Measurements from ENCODE around the gene MSI1. TPM values are rescaled to one million over a fixed set of nuclear protein-coding genes. Genes with fewer than 3 reads are reported as not detected.

MSI1 gene
- not detected in 2 replicates for total RNA-seq

DNA sequence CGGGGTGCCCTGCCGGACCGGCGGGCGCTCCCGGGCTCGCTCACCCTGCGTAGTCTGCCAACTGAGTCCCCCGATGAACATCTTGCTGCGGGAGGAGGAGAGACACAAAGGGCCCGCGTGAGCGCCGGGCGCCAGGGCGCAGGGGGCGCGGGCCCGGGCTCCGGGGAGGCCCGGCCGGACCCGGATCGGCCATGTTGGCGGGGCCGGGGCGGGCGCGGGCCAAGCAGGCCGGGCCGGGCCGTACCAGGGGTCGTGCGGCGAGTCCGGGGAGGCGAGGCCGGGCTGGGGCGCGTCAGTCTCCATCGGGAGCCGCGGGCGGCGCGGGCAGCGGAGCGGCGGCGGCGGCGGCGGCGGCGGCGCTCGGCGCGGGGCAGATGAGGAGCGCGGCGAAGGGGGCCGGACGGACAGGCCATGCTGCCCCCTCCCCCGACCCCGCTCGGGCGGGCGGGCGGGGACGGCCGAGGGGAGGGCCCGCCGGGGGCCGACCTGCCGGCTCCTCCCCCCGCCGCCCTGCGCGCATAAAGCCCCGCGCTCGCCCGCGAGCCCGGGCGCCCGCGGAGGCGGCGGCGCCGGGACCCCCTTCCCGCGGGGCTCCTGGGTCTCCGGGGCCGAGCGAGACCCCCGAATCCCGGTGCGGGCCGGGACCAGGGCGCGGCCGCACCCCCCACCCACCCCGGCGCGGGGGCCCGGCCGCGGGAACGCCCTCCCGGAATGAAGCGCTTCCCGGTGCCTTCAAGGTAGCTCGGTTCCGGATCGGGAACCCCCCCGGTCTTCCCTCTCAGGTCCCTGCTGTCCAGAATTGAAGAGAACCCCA lies at the start of gene MSI1:
TSS of gene MSI1 (minus strand) at position 376 of the 814 bp plus-strand sequence. CDS start at position 303, 73 bp downstream.

DNA sequence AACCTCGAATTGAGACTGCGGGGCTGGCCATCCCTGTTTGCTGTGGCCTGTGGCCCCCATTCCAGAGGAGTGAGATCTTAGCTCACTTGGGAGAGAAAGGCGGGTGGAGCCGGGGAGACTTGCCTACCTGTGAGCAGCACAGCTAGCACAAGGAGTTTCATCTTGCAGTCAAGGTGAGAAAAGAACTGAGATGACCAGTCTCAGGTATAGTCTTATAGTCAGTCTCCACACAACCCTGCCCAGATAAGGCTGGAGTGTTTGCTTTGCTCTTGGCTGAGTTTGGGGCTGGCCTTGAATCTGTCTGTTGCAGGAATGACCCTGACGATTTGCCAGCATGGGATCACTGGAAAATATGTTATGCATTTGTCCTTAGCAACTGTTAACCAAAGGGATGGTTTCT lies 41.4 kb downstream of the MSI1 start, which contains the start of gene PLA2G1B:
TSS of gene PLA2G1B (minus strand) at position 187 of the 400 bp plus-strand sequence. CDS start at position 161, 26 bp downstream.

DNA sequence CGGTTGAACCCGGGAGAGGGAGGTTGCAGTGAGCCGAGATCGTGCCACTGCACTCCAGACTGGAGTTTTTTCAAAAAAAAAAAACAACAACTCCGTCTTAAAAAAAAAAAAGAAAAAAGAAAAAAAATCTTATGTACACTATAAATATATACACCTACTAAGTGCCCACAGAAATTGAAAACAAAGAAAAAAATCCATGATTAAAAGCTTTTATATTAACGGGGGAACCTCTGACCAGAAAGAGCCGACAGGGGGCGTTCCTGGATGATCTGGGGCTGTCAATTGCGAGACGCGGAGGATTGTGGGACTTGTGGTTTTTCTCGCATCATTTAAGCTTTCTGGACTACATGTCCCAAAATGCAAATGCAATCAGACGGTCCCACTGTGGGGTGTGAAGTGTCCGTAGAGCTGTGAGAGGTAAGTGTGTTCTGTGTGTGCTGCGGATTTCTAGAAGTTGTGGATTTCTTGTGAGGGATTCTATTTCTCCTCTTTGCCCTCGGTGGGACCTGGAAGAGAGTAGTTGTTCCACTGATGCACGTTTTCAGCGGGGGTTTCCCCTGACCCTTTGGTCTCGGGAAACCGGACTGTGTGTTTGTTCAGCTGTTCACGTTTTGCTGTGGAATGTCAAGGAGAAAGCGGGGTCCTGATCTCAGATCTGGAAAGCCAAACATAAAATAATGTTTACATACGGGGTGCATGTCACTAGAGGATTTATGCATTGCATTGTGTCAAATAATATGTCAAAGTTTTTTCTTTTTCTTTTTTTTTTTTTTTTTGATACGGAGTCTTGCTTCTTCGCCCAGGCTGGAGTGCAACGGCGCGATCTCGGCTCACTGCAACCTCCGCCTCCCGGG lies 66.8 kb downstream of the MSI1 start, which contains the start of gene SIRT4:
TSS of gene SIRT4 (plus strand) at position 360 of the 854 bp plus-strand sequence. CDS start 1,241 bp downstream, outside the sequence.

DNA sequence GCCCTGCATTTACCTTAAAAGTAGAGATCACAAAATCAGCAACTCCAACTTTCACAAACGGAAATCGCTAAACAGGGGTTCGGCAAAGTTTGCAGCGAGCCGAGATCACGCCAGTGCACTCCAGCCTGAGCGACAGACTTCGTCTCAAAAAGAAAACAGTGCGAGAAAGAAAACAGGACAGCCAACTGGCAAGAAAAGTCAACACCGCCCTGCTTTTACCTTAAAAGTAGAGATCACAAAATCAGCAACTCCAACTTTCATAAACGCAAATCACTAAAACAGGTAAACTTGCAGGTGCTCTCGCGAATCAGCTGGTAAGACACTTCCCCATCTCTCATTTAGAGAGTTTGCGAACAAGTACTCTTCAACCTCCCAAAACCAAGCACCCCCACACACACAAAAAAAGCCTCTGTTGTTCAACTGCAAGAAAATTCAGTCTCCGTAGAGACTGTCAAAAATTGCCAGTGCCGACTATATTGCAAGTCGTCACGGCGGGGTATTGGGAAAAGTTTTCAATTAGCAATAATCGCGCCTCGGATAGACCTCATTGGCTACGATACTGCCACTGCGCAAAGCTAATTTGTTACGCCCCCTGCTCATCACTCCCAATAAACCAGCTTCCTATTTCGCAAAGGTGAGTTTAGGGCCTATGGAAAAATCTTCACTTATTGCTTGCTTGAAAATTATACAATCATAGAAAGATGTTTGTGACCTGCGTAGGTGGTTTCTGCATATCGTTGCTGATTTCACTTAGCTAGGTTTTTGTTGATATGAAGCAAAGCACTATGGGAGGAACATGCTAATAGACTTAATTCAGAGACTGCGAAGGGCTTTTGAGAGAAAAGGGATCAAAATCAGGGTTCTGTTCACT lies 76.1 kb downstream of the MSI1 start, which contains the start of gene RNU4-1:
TSS of gene RNU4-1 (minus strand) at position 577 of the 871 bp plus-strand sequence.

Other genes starting within 250 kb of the MSI1 start
- 78.9 and 143 TPM in 2 replicates for gene GCN1, start 174.4 kb downstream of the MSI1 start, total RNA-seq
- gene RPLP0, start 168.1 kb downstream of the MSI1 start, total RNA-seq, result 3,050 and 5,524 TPM in 2 replicates
- 35.2 and 77.0 TPM in 2 replicates for gene PXN, start 103.4 kb downstream of the MSI1 start, total RNA-seq
- gene RNU4-2, start 77.3 kb downstream of the MSI1 start, total RNA-seq, result under 0.01 TPM in 1 of 2 replicates, not detected in the other
- gene RNU4-1, start 75.9 kb downstream of the MSI1 start, total RNA-seq, result under 0.01 TPM in 1 of 2 replicates, not detected in the other
- 0.68 and 1.1 TPM in 2 replicates for gene SIRT4, start 66.8 kb downstream of the MSI1 start, total RNA-seq
- not detected in 2 replicates for gene PLA2G1B, start 41.4 kb downstream of the MSI1 start, total RNA-seq
- gene COX6A1, start 68.9 kb upstream of the MSI1 start, total RNA-seq, result 381 and 699 TPM in 2 replicates
- 27.8 and 70.1 TPM in 2 replicates for gene TRIAP1, start 77.2 kb upstream of the MSI1 start, total RNA-seq
- gene GATC, start 77.3 kb upstream of the MSI1 start, total RNA-seq, result 22.2 and 22.4 TPM in 2 replicates
- gene SRSF9, start 100.6 kb upstream of the MSI1 start, total RNA-seq, result 218 and 289 TPM in 2 replicates
- gene DYNLL1, start 126.9 kb upstream of the MSI1 start, total RNA-seq, result 281 and 342 TPM in 2 replicates
- gene COQ5, start 160.0 kb upstream of the MSI1 start, total RNA-seq, result 41.3 and 42.4 TPM in 2 replicates
- gene RNF10, start 165.2 kb upstream of the MSI1 start, total RNA-seq, result 160 and 314 TPM in 2 replicates
- 30.3 and 44.8 TPM in 2 replicates for gene POP5, start 212.2 kb upstream of the MSI1 start, total RNA-seq

Data from nasal cavity respiratory epithelium epithelial cell of viscerocranial mucosa (primary cell).